ENCODE results near the gene DIP2B. TPM values are rescaled to one million over a fixed set of nuclear protein-coding genes. Genes with fewer than 3 reads are reported as not detected.

Gene DIP2B
- total RNA-seq, 1 donor from 2014 or later: 31.5 TPM

DNA sequence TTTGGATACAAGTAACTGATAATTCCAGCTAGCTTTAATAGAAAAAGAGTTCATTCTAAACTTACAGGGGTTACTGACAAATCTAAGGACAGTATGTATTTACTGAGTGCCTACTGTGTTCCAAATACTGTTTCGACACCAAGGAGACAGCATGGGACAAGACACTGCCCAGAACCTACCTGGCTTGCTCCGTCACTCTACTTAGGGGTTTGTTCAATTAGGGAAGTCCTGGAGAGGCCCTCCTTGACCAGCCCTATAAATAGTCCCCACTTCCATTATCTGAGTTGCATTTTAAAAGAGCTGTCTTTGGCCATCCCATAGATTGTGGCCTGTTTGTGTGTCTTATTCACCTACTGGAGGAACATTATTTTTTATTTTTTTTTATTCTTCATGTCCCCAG lies 129.6 kb downstream of the DIP2B start:
- intact Hi-C loops (cut with micrococcal nuclease): no loop called here

DNA sequence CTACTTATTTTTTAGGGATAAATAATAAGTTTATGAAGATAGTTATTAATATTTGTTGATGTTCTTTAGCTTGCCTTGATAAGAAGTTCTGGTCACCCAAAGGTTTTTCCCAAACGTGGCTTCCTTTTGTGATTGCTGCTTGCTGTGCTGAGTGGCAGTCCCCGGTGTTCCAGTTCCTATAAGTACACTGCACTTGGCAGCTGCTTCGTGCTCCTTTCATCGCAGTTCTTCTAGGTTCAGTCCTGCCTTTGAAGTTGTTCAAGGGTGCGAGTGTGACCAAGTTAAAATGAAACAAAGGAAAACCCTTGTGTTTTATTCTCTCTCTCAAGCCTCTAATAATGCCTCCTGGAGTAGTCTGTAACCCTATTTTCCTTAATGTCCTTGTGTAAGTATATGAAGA lies 130.6 kb downstream of the DIP2B start:
- intact Hi-C loops (cut with micrococcal nuclease): no loop called here

DNA sequence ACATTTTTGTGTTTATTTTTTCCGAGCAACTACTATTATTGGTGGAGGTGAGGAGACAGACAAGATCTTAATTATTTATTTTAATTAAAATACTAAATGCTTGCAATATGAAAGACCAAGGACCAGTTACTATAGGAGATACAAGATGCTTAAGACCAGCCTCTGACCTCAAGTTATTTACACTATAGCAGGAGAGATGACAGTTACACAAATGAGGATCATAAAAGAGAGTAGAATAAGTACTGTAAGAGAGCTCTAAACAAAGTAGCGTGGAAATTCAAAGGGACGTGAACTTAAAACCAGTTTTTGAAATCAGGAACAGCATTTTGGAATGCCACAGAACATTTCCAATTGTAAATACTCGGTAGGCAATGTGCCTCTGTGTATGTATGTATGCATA lies 131.1 kb downstream of the DIP2B start:
- intact Hi-C loops (cut with micrococcal nuclease): no loop called here

DNA sequence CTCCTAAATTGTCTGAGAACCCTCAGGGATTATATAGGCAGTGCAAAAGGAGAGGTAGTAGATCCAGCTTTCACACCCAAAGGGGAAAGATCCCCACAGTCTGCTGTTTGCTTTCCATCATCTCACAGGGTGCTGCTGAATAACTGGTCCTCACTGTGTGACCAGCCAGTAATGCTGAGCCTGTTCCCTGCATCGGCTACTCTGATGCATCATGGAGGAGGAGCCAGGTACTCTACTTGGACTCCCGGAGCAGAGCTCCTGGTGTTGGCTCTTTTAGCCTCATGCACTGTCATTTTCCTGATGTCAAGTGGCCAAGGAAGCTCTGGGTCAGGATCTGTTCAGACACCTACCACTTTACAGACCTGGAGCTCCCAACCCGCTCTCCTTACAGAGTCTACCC lies 131.7 kb downstream of the DIP2B start:
- intact Hi-C loops (cut with micrococcal nuclease): no loop called here

- intact Hi-C loops (cut with micrococcal nuclease): loop anchor here (1.0 kb wide), 2 partner anchors 41 to 134 kb away; partner anchors contain the start of gene DIP2B
Measured at GRCh38 chr12:50637870-50638481, 133.2 kb downstream of the DIP2B start.

DNA sequence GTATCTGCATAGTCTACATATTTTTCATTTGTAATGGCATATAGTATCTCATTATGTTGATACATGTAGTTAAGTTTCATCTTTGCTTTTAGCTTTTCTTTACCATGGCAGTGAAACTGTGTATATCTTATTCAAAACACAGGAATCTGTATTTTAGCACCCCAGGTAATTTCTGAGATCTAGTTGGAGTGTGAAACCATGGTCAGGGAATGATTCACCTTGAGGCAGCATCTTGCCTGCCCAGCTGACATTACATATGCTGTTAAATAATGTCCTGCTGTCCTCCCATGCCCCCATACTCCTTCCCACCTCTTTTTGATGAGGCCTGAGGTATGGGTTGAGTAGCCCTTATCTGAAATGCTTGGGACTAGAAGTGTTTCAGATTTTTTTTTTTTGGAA lies 133.7 kb downstream of the DIP2B start:
- intact Hi-C loops (cut with micrococcal nuclease): loop anchor here (1.0 kb wide), 2 partner anchors 41 to 134 kb away; partner anchors contain the start of gene DIP2B

- intact Hi-C loops (cut with micrococcal nuclease): no loop called here
Measured at GRCh38 chr12:50639721-50640120, 134.9 kb downstream of the DIP2B start.

GRCh38 chr12:50640321-50640939 lies 135.6 kb downstream of the DIP2B start:
- intact Hi-C loops (cut with micrococcal nuclease): no loop called here

DNA sequence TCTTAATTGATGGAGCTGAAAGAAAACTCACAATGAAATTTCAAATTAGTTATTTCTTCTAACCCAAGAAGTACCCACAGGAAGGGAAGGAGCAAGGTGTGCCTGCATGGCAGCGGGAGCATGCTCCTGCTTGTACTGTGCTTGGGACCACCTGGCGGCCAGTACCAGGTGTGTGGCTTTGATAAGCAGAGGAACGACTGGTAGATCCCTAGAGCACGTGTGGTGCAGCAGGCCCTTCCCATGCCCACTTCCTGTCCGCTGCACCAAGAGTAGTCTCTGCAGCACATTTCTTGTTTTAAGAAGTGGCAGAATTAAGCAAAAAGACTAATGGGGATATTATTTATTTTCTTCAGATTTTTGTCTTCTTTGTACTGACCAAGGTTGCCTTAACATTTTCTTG lies 136.8 kb downstream of the DIP2B start:
- intact Hi-C loops (cut with micrococcal nuclease): no loop called here

- intact Hi-C loops (cut with micrococcal nuclease): no loop called here
Measured at GRCh38 chr12:50642035-50642451, 137.3 kb downstream of the DIP2B start.

DNA sequence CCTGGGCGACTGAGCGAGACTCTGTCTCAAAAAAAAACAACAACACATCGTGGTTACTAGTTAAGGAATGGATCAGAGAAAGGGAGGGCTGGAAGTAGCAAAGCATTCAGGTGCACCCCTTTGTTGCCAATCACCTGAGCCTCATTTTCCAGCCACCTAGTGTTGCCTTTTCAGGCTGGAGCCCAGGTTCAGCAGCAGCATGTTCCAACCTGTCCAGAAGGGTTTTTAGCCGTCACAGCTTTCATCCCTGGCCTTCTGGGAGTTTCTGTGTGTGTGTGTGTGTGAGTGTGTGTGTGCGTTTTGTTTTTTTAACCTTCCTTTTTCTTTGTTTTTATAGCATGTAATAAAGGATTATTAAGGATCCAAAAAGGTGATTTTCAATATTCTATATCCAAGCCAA lies 138.0 kb downstream of the DIP2B start:
- intact Hi-C loops (cut with micrococcal nuclease): no loop called here

GRCh38 chr12:50647031-50647430 lies 142.2 kb downstream of the DIP2B start:
- intact Hi-C loops (cut with micrococcal nuclease): no loop called here

DNA sequence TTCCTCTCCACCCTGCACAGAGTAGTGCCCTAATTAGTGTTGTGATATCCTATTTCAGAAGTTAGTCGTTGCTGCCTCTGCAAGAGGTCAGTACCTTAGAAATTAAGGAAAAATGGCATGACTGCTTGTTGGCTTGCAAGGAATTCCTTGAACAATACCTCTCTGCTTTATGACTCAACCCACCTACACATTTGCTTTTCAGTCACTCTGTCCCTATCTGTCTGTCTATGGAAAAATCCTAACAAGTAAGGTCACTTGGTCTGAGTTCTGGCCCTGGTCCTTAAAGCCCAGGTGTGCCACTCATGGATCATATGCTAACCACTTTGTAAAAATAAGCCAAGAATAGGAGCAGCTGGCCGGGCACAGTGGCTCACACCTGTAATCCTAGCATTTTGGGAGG lies 142.7 kb downstream of the DIP2B start:
- intact Hi-C loops (cut with micrococcal nuclease): no loop called here

GRCh38 chr12:50650285-50650684 lies 145.5 kb downstream of the DIP2B start:
- intact Hi-C loops (cut with micrococcal nuclease): no loop called here

DNA sequence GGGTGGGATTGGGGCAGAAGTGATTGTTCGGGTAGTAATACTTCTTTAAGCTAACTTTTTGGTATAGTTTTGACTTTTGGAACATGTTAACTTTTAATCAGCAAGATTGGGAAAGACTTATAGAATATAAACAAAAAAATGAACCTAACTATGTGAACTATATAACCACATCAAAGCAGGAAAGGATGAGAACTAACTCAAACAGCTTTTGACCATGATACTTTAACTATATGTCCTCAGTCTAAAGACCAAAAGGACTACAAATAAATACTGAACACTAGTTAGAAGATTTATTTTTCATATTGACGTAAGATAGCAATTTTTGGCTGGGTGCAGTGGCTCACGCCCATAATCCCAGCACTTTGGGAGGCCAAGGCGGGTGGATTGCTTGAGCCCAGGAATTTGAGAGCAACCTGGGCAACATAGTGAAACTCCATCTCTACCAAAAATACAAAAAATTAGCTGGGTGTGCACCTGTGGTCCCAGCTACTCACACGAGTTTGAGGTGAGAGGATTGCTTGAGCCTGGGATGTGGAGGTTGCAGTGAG lies 150.7 kb downstream of the DIP2B start:
- intact Hi-C loops (cut with micrococcal nuclease): no loop called here

GRCh38 chr12:50659260-50659659 lies 154.5 kb downstream of the DIP2B start:
- intact Hi-C loops (cut with micrococcal nuclease): no loop called here

GRCh38 chr12:50659690-50660424 lies 155.1 kb downstream of the DIP2B start:
- intact Hi-C loops (cut with micrococcal nuclease): no loop called here

GRCh38 chr12:50660425-50660822 lies 155.6 kb downstream of the DIP2B start:
- intact Hi-C loops (cut with micrococcal nuclease): no loop called here

DNA sequence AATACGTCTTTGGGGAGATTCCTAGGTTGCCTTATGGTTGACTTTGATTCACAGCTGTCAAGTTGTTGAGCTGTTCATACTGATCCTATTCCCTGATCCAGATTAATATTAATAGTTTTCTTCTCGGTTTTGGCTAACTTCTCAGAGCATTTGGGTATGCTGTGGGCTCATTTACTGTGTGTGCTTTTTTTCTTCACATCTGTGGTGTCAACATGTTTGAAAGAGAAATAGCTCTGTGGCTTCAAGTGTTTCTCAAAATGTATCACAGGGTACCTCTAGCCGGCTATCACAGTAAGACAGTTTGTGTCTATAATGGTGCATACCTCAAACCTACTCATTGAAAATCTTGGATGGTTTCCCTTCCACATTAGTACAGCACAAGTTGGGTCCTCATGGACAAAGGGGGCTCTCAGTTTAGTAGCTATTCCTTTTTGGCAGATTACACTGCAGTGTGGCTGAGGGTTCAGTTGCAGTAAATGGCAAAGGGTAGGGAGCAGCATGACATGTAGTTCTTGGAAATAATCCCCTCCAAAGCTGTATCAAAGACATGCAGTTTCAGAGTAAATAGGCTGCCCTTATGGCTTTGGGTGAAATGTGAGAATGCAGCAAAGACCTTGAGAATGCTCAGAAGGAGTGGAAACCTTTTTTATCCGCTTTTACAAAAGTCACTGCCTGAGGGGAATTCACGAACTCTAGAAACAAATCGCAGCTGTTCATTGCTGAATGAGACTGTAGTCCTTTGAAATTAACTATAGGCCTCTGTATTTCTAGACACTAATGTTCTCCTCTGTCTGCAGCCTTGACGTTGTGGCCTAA lies 156.7 kb downstream of the DIP2B start:
- intact Hi-C loops (cut with micrococcal nuclease): no loop called here

DNA sequence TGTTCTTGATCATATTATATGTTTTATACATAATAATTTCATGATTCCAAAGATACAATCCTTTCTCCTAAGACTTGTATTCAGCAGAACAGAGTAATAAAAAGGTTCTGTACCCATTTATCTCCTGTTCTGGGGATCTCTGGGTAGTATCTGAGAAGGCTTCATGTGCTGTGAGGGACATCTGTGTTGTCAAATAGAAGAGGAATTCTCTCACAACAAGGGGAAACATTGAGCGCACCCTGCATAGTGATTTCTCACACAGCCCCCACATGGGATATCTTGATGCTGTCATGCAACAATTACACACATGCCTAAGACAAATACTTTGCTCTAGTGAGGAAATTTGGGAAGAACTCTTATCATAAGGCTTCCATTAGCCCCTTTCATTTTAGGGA lies 157.3 kb downstream of the DIP2B start:
- intact Hi-C loops (cut with micrococcal nuclease): no loop called here

DNA sequence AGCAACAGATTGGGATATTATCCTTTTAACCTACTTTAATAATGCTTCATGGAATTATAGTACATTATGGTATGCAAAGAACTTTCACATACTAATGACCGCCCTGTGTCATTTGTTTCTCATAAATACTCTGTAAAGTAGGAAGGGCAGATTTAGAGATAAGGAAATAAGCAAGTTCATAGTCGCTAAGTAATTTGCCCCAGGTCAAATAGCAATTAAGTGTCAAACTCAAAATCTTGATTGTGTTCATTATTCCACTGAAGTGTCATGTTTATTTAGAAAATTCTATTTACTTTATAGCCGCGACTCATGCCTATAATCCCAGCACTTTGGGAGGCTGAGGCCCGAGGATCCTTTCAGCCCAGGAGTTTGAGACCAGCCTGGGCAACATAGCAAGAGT lies 160.4 kb downstream of the DIP2B start:
- intact Hi-C loops (cut with micrococcal nuclease): no loop called here
